Colonic mucosa (tissue), 4 donors: ENCODE results near the gene BAIAP3. TPM values are rescaled to one million over a fixed set of nuclear protein-coding genes. Genes with fewer than 3 reads are reported as not detected.

Experiments used
- DNase-seq: peaks from one replicate; pipeline ENCODE4 v3.0.0-alpha.2; 2020
- H3K27ac ChIP-seq: fragments of 200-600 bp; one replicate; pipeline ENCODE4 v1.8.0; 2021
- H3K27me3 ChIP-seq: fragments of 200-600 bp; one replicate; pipeline ENCODE4 v1.8.0; 2021
- H3K36me3 ChIP-seq: fragments of 200-600 bp; one replicate; pipeline ENCODE4 v1.8.0; 2021
- H3K4me1 ChIP-seq: fragments of 200-600 bp; one replicate; pipeline ENCODE4 v1.8.0; 2021; ENCODE audit warnings: mild to moderate bottlenecking
- H3K4me3 ChIP-seq: fragments of 200-600 bp; one replicate; pipeline ENCODE4 v1.8.0; 2021
- H3K9ac ChIP-seq, 2 donors: one replicate each; pipeline ENCODE4 v1.7.0; 2013; ENCODE audit warnings: control low read depth in 2 of 2, low read depth in 2 of 2, low read length in 2 of 2
- H3K9me3 ChIP-seq: fragments of 200-600 bp; one replicate; pipeline ENCODE4 v1.8.0; 2021
- intact Hi-C: fragments of 100-400 bp; cut with DNase I; formaldehyde crosslinking; loops from one replicate; pipeline ENCODE4 v1.14.1; 2022
- total RNA-seq, 2 donors: library from RNA; stranded (reverse); fragmentation: NEBNext Ultra II Directional in 1 of 2; extraction: Animal tissue kit (Norgen Biotek cat#: 25700) in 1 of 2; gene quantifications; one replicate each; pipeline ENCODE4 v1.2.1, GENCODE V29; 2021
- TF ChIP-seq, protein P1 (sequence below): fragments of 200-600 bp; IDR thresholded peaks from one replicate; pipeline ENCODE4 v1.8.0; 2022; ENCODE audit warnings: antibody characterized with exemption, mild to moderate bottlenecking
- donor health status: healthy.
- donor health status: DM: no; HTN: no; CAD: no.
- donor health status: DM: no; HTN: no; CAD: no.

The BAIAP3 gene
- total RNA-seq, 2 donors from 2014 or later = 5.5 to 9.8 TPM

DNA sequence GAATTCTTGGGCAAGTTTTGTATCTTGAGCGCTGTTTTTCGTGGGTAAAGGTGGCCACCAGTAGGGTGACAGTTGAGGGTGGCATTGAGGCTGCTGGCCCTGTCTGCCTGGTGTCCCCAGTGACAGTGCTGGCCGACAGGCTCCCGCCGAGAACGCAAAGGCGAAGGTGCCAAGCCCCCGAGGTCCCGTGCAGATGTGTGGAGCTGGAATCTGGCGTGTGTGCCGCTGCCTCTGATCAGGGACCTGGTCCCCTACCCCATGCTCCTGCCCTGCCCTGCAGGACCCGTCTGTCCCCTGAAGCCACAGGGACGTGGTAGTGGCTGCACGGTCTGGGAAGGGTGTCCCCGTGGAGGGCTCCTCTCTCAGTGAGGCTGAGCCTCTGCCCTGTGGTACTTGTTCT, 20.5 kb upstream of the BAIAP3 start:
- intact Hi-C loops = no loop called here
- Histone ChIP-seq H3K9ac (no peak overlapping the region), H3K36me3 (peaks cover 13% of the 10 kb centered on the region), H3K27me3 (no peaks in the 10 kb centered on the region), H3K4me1 (peaks cover 11% of the 10 kb centered on the region), H3K27ac (no peak overlapping the region), H3K4me3 (no peak overlapping the region), H3K9me3 (no peaks in the 10 kb centered on the region)
- no peak for DNase-seq
- TF ChIP-seq, protein P1, sequence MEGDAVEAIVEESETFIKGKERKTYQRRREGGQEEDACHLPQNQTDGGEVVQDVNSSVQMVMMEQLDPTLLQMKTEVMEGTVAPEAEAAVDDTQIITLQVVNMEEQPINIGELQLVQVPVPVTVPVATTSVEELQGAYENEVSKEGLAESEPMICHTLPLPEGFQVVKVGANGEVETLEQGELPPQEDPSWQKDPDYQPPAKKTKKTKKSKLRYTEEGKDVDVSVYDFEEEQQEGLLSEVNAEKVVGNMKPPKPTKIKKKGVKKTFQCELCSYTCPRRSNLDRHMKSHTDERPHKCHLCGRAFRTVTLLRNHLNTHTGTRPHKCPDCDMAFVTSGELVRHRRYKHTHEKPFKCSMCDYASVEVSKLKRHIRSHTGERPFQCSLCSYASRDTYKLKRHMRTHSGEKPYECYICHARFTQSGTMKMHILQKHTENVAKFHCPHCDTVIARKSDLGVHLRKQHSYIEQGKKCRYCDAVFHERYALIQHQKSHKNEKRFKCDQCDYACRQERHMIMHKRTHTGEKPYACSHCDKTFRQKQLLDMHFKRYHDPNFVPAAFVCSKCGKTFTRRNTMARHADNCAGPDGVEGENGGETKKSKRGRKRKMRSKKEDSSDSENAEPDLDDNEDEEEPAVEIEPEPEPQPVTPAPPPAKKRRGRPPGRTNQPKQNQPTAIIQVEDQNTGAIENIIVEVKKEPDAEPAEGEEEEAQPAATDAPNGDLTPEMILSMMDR = no peak

DNA sequence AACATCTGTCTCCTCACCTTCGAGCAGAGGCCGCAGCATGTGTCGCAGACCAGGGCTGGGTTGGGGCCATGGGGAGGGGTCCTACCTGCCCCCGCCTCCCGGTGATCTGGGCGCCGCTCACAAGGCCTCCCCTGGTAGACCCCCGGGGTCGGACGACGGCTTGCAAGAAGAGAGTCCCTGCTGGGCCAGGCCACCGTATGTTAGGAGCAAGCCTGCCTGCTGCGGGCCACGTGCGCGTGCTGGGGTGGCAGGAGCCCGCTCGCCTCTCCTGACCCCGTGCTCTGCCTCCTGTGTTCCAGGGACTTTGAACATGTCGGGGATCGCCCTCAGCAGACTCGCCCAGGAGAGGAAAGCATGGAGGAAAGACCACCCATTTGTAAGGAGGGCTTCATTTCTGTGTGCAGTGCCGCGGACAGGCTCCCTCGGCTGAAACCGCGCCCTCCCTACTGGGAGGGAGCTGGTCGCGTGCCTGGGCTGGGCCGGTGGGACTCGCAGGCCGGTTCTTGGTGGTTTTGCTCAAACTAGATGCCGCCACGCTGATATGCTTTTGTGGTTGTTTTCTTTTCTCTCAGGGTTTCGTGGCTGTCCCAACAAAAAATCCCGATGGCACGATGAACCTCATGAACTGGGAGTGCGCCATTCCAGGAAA, 19.6 kb upstream of the BAIAP3 start:
- DNase-seq = no peak
- H3K4me1 ChIP-seq = peaks cover 11% of the 10 kb centered on the region
- H3K27me3 ChIP-seq = no peaks in the 10 kb centered on the region
- H3K9me3 ChIP-seq = no peaks in the 10 kb centered on the region
- H3K4me3 ChIP-seq = no peak overlapping the region
- intact Hi-C loops = no loop called here
- H3K27ac ChIP-seq = no peak overlapping the region
- no peak overlapping the region for H3K9ac ChIP-seq
- TF ChIP-seq, protein P1 = no peak
- H3K36me3 ChIP-seq = peaks cover 21% of the 10 kb centered on the region

- Histone ChIP-seq H3K36me3 (peaks cover 22% of the 10 kb centered on the region), H3K9me3 (no peaks in the 10 kb centered on the region), H3K4me3 (no peak overlapping the region), H3K4me1 (peaks cover 11% of the 10 kb centered on the region), H3K9ac (no peak overlapping the region), H3K27ac (no peak overlapping the region), H3K27me3 (no peaks in the 10 kb centered on the region)
- intact Hi-C loops = no loop called here
- TF ChIP-seq, protein P1 = no peak
- DNase-seq = no peak
These were observed 18.9 kb upstream of the BAIAP3 start for GRCh38 chr16:1314399-1315068.

GRCh38 chr16:1315081-1316032, 18.1 kb upstream of the BAIAP3 start:
- Histone ChIP-seq H3K4me3 (no peak overlapping the region), H3K9me3 (no peaks in the 10 kb centered on the region), H3K9ac (no peak overlapping the region), H3K36me3 (peaks cover 29% of the 10 kb centered on the region), H3K27me3 (no peaks in the 10 kb centered on the region), H3K27ac (no peak overlapping the region), H3K4me1 (peaks cover 11% of the 10 kb centered on the region)
- intact Hi-C loops = no loop called here
- DNase-seq = no peak
- TF ChIP-seq, protein P1 = no peak

- Histone ChIP-seq H3K27me3 (no peaks in the 10 kb centered on the region), H3K4me3 (no peak overlapping the region), H3K27ac (no peak overlapping the region), H3K9me3 (no peaks in the 10 kb centered on the region), H3K4me1 (peaks cover 11% of the 10 kb centered on the region), H3K9ac (no peak overlapping the region), H3K36me3 (peaks cover 29% of the 10 kb centered on the region)
- TF ChIP-seq, protein P1 = no peak
- no peak for DNase-seq
- intact Hi-C loops = no loop called here
These were observed 17.4 kb upstream of the BAIAP3 start for GRCh38 chr16:1316033-1316405.
